Amniotic stem cell (primary cell): ENCODE data around the gene PELI2.
A peak's percentile ranks its signal among the peaks of the same experiment; 100 is the strongest.

ENCODE experiments used
- DNase-seq: peaks from one replicate; lab custom pipeline; 2025; lab: John Stamatoyannopoulos, UW

PELI2 gene

DNA sequence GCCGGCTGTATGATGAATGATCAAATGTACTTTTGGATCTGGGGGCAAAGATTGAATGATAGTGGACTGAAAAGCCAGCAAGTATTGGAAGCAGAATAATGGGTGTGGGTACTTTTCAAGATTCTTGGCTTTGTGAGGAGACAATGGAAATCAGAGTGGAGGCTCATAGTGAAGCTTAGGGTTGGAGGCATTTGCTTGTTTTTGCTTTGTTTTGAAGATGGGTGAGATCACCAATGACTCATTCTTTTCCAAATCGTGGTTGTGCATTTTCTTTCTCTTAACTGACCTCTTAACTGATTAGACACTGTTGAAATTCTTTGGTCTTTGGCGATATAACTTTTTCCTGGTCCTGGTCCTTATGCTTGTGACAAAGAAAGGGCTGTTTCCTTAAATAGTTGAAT is 54.4 kb downstream of the PELI2 start:
- DNase-seq, result peak; percentile 43

- DNase-seq, result no peak
Observed at GRCh38 chr14:56173365-56173922, 55.2 kb downstream of the PELI2 start.

DNA sequence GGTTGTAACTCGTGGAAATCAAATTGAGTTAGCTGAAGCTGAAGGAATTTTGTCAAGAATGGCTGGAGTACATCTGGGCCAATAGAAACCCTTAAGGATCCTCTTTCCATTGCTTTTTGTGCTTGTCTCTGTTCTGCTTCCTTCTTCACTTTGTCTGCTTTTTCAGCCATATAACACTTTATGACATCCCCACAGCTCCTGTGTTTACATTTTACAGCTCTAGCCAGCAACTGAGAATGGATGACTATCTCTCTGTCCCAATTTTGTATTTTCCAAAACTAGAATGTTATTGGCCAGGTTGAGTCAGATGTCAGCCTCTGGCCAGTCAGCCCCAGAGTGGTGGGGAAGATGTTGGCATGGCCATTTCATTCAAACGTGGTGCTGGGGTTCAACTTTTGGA is 57.6 kb downstream of the PELI2 start:
- DNase-seq, result no peak

DNA sequence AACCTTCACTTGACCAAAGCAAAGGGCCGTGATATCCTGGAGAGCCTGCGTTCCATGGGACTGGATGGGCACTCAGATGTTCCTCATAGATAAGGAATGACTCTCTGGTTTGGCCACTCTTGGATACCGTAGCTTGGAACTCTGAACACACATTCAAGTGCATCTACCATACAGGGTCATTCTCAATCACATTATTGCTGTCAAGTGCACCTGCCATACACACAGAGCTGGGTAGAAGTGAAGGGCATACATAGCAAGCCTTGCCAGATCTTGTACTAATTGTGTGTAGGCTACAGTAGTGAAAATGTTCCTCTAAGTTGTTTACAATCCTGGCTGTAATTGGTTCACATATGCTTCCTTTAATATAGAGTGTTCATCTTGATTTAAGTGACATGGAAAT is 58.3 kb downstream of the PELI2 start:
- DNase-seq, result no peak

- DNase-seq, result no peak
Observed at GRCh38 chr14:56177036-56177435, 58.8 kb downstream of the PELI2 start.

- DNase-seq, result no peak
Observed at GRCh38 chr14:56180754-56181542, 62.7 kb downstream of the PELI2 start.

- DNase-seq, result no peak
Observed at GRCh38 chr14:56181681-56182085, 63.5 kb downstream of the PELI2 start.

- no peak for DNase-seq
Observed at GRCh38 chr14:56182410-56182809, 64.2 kb downstream of the PELI2 start.

GRCh38 chr14:56183631-56184157 is 65.5 kb downstream of the PELI2 start:
- no peak for DNase-seq

- no peak for DNase-seq
Observed at GRCh38 chr14:56185992-56186391, 67.8 kb downstream of the PELI2 start.

DNA sequence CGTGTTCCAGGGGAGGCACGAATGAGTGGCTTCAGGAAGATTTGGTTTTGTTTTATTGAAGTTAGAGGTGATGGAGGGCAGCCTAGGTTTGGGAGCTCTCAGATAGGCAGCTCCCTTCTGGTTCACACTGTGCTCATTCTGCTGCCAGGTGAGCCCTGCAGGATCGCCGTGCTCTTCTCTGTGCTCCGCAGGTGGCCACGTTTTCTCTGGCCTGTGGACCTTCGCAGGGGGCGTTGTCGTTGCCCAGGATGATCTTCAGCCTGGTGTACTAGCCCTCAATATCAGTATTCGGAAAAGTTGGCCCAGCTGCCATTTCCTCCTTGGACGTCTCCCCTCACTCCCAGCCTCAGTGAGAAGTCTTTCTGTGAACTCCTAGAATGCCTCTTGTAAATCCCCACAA is 69.5 kb downstream of the PELI2 start:
- no peak for DNase-seq

DNA sequence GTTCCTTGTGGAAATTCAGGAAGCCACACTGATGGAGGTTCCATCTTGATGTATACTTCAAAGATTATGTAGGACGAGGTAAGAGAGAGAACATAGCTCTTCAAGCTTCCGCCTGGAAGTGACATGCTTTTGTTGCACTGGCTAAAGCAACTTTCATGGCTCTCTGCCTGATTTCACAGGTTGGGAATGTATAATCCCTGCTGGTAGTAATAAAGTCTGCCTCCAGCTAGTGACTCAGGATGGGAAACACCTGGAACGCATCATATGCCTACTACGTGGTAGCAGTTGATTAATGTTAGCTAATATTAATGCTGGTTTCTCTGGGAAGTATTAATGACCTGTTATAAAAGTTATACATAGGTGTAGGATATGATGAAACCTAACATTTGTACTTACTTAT is 71.1 kb downstream of the PELI2 start:
- DNase-seq, result no peak

DNA sequence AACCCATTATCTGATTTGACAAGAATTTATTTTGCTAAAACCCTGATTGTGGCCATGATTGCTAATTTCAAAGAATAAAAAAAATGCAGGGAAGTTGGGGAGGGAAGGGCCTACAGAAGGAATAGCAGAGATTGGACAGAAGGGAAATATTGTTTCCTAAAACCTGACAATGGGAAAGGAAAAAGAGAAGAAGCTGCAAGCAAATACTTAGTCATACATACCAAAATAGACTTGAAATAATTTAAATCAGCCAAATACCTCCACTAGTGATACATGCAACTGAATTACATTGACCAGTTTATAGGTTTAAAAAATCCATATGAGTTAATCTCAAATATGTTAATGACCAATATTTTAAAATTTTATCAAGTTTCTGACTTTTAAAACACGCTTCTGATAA is 75.1 kb downstream of the PELI2 start:
- no peak for DNase-seq

DNA sequence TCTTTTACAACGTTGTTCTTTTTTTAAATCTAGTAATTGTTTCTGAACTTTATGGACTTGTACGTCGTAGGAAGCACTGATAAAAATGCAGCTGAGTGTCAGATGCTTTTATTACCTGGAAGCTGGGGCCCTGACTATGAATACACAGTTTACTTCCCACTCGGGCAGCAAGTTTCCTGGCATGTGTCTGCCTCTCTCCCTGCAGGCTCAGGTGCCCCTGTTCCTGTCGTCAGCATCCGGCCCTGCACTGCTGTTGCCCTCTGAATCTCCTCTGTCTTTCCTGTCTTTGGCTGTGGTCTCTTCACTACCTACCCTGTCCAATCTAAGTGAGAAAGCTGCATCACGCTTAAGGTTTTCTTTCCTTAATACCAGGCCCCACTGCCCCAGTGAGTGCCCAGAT is 75.8 kb downstream of the PELI2 start:
- DNase-seq, result no peak

DNA sequence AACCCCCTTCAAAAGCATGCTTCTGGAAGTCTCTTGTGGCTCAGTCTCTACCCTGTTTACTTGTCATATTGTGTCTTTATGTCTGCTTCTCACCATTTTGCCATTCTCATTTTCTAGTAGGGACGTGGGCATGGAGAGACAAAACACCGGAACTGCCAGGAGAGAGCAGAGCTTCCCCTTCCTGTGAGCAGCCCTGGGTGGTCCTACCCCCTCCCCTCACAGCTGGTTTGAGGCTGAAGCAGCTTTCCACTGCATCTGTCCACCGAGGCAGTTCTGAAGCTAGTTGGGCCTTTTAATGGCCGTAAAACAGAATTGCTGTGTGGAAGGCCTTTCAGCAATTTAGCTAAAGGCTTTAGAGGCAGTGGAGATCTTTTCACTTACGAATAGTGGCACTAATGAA is 77.0 kb downstream of the PELI2 start:
- no peak for DNase-seq

GRCh38 chr14:56195704-56196103 is 77.5 kb downstream of the PELI2 start:
- no peak for DNase-seq

- no peak for DNase-seq
Observed at GRCh38 chr14:56196274-56196673, 78.1 kb downstream of the PELI2 start.

- DNase-seq, result no peak
Observed at GRCh38 chr14:56197150-56197549, 78.9 kb downstream of the PELI2 start.

DNA sequence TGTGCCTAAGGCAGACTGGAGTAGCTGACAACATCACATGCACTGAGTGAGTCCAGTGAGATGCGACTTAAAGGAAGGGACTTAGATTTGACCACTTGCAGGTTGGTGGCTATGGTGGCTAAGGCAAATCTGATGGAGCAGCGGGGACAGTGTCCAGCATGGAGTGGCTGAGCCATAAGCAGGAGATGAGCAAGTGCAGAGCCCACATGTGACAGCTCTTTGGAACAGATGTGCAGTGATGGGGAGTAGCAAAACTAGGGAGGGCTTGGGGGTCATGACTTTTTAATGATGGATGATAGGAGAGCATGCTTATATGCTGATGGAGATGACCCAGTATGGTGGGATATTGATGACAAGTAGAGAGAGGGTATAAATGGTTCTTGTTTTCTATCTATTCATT is 80.2 kb downstream of the PELI2 start:
- DNase-seq, result no peak

DNA sequence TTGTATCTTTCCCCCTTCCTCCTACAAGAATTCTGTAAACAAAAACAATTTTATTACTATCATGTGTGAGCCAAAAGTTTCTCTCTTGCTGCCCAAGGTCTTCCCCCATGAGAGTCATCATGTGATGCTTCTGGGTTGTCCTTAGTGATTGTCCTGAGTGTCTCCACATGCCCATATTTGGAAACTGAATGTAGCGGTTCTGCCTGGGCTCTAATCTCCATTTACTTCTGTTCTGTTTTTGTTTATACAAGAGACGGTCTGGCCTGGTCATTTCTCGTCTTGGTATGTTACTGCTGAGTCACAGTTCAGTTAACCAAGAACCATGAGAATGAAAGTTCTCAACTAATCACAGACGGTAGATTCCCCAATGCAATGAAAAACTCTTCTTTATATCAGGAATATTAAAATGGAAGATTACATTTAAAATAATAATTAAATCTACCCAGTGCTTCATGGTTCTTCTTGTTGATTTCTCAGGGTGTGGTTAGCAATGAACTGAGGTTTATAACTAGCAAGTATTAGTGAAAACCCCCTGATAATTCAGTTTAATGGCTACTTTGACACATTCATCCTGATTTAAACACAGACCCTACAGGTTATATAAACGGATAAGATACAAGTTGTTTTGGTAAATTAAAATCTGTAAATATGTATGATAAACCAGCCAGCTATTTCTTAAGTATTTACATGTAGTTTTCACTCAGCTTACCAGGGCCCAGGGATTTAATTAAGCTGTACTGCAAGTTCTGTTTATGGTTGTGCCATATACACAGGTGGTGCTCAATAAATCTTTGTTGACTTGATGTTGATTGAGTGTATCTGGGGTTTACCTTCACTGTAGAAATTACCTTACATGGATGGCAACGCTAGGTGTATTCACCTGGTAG is 81.1 kb downstream of the PELI2 start:
- peak; percentile 90 for DNase-seq

DNA sequence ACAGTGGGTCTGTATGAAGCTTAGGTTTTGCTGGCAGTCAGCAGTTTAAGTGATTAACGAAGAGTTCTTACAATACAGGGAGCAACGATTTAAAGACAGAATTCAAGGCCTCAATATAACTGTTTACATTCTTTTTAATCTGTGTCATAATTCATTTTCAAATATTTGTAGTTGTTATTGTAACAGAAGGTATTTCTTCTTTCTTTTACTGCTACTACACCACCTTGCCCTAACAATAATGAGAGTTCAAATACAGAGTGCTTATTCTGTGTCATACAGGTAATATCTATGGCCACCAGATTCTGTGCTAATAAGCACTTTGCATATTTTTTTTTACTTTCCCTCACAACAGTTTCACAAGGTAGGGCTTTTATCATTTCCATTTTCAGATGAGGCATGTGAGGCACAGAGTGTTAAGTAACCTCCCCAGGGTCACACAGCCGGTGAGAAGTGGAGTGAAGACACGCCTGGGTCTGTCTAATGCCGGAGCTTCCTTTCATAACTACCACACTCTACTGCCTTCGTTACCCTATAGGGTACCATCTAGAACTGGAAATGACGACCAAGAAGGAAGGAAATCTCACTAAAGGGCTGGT is 81.9 kb downstream of the PELI2 start:
- DNase-seq, result no peak

DNA sequence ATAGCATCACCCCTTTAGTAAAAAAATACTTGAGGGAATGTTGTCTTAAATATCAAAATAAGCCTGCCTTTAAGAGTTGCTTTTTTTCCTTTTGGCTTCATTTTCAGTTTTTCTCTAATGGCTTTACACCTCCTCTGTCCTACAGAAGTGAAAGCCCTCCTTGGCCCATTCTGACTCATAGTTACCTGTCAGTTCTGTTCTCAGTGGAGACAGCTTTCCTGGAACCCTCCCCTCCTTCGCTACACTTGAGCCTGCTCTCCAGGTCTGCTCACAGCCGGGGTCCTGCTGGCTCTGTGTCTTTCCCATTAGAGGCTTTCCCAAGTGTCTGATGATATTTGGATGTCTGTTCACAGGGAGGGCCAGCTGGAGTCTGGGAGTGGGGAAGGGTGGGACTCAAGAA is 84.0 kb downstream of the PELI2 start:
- no peak for DNase-seq
